H4 (cell line): Measurements from ENCODE around the gene ADIPOR1. TPM values are rescaled to one million over a fixed set of nuclear protein-coding genes. Genes with fewer than 3 reads are reported as not detected.
"Not testable (repeated sequence)": the region's sequence is repeated elsewhere in the genome, so short reads cannot be mapped to it uniquely, and the experiment has no call there.

Experiments used
- DNase-seq: peaks from one replicate; pipeline ENCODE4 v3.0.0-alpha.2; 2015; ENCODE audit warnings: low spot score
- total RNA-seq: library from RNA; depleted of rRNA; stranded (reverse); fragments of >200 nt; shearing (Covaris generic); gene quantifications from 2 replicates; pipeline ENCODE4 v1.2.3, GENCODE V29; 2014; rRNA removed

ADIPOR1 gene, protein sequence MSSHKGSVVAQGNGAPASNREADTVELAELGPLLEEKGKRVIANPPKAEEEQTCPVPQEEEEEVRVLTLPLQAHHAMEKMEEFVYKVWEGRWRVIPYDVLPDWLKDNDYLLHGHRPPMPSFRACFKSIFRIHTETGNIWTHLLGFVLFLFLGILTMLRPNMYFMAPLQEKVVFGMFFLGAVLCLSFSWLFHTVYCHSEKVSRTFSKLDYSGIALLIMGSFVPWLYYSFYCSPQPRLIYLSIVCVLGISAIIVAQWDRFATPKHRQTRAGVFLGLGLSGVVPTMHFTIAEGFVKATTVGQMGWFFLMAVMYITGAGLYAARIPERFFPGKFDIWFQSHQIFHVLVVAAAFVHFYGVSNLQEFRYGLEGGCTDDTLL
- total RNA-seq, result 115 and 122 TPM in 2 replicates

DNA sequence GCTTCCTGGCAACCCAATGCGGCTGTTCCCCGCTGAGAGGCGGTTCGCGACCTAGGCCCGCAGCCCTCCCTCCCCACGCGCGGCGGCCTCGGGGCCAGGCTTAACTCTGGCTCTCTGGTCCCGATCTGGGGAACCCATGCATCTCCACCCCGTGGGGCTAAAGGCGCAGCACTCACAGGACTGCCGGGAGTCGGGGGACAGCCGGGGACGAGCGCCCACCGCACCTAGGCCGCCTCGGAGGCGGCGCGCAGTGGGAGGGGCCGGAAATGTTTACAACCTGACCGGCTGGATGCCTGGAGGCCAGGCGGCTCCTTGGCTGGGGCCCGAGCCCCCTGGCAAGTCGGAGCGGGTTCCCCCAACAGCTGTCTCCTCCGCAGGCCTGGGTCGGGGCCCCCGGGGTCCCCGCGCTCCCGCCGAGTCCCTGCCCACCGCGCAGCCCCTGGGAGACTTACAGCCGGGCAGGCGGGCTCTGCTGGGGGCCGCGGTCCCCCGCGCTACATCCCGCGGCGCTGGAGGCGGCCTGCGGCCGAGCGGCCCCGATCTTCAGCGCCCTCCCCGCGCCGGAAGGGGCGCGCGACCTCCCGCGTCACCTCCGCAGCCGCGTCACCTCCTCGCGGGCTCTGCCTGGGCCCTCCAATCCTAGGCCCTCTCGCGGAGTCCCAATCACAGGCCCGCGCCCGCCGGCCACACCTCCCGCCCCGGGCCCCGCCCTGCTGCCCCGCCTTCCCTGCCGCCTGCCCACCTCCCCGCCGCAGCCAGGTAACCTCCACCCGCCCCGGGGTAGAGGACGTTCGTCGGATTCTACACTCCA, at the start of gene ADIPOR1:
ADIPOR1 (minus strand) TSS at position 580 of the 811 bp plus-strand sequence. CDS start 7,242 bp downstream, outside the sequence.
- peak; percentile 78 for DNase-seq

- DNase-seq, result peak; percentile 97
Observed at GRCh38 chr1:203006948-203007871, 49.1 kb upstream of the ADIPOR1 start, which contains the start of gene TMEM183A. TSS of gene TMEM183A (plus strand) at chr1:203007374. CDS start at chr1:203007466, 92 bp downstream.

DNA sequence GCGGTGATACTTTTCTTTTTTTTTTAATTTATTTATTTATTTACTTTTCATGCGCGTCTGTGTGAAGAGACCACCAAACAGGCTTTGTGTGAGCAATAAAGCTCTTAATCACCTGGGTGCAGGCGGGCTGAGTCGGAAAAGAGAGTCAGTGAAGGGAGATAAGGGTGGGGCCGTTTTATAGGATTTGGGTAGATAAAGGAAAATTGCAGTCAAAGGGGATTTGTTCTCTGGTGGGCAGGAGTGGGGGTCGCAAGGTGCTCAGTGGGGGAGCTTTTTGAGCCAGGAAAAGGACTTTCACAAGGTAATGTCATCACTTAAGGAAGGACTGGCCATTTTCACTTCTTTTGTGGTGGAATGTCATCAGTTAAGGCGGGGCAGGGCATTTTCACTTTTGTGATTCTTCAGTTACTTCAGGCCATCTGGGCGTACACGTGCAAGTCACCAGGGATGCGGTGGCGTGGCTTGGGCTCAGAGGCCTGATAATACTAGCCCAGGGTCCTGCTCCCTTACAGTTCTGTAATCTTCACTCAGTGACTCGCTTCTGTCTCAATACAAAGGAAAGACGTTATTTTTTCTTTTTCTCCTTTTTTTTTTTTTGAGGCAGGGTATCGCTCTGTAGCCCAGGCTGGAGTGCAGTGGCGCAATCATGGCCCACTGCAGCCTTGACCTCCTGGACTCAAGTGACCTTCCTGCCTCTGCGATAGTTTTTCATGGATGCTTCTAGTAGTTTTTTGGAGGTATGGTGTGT, 47.5 kb upstream of the ADIPOR1 start:
- DNase-seq, result not testable (repeated sequence)

DNA sequence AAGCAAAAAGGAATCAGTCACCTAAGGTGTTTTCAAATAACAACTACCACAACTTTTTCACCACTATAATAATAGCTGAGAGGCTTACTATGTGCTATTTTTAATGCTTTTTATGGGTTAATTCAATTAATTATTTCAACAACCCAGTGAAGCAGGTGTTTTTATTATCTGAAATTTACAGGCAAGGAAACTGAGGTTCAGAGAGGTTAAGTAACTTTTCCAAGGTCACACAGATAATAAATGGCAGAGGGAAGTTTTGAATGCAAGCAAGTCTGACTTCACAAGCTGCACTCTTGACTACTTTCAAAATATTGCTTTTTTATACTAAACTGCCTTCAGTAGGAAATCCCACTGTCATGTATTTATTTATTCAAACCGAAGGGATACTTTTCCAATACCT, 44.8 kb upstream of the ADIPOR1 start:
- no peak for DNase-seq

- DNase-seq, result no peak
Observed at GRCh38 chr1:203001986-203002385, 43.9 kb upstream of the ADIPOR1 start.

DNA sequence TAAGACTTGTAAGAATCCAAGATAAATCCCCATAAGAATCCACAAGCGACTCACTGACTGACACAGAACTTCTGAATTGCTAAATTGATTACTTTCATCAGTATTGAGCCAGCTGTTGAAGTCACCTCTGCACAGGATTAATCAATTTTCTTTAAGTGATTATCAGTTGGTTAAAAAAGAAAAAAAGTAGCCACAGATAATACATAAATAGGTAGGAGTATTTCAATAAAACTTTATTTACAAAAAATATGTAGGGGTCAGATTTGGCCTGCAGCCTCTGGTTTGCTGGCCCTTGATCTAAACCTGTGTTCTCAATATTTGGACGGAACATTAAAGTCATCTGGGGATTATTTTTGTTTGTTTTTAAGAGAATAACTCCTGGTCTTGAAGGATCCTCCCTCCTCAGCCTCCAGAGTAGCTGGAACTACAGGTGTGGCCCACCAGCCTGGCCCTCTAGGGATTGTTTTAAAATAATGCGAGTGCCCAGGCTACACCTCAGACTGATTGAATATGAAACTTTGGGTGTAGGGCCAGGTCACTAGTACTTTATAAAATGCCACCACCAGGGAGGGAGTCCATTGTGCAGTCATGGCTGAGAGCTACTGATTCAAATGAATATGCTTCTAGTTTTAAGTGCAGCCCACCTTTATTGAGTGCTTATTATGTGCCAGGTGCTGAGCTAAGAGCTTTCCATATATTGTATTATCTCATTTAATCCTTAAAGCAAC, 42.3 kb upstream of the ADIPOR1 start:
- DNase-seq, result no peak

GRCh38 chr1:202998836-202999750, 41.0 kb upstream of the ADIPOR1 start:
- peak; percentile 21 for DNase-seq

- no peak for DNase-seq
Observed at GRCh38 chr1:202994756-202995155, 36.6 kb upstream of the ADIPOR1 start.

DNA sequence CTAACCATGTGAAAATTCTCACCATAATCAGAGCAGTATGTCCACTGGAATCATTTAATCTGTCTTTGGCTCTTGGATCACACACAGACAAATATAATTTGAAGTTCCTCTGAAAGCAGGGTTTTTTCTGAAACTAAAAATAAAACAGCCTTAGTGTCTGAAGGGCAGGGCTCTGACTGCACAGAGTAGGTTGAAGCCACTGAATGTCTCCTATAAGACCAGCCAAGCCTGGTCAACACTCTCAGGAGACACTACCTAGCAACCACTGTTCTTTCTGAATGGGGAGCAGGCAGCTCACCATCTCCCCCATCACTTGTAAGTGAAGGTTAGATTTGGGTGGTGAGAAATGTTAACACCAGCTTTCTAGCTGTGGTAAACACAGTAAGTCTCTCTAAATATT, 33.0 kb upstream of the ADIPOR1 start:
- DNase-seq, result no peak

DNA sequence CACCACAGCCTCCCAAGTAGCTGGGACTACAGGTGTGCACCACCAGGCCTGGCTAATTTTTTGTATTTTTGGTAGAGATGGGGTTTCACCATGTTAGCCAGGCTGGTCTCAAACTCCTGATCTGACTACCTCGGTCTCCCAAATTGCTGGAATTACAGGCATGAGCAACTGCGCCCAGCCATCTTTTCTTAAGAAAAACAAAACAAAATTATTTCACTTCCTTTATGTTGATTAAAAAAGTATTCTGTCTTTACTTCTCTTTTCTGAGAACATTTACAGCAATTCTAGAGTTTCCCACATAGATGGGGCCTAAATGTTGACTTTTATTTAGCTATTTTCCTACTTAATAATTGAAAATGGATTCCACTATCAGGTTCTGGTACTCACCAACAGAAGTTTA, 31.8 kb upstream of the ADIPOR1 start:
- no peak for DNase-seq

- no peak for DNase-seq
Observed at GRCh38 chr1:202987922-202988583, 29.9 kb upstream of the ADIPOR1 start.

DNA sequence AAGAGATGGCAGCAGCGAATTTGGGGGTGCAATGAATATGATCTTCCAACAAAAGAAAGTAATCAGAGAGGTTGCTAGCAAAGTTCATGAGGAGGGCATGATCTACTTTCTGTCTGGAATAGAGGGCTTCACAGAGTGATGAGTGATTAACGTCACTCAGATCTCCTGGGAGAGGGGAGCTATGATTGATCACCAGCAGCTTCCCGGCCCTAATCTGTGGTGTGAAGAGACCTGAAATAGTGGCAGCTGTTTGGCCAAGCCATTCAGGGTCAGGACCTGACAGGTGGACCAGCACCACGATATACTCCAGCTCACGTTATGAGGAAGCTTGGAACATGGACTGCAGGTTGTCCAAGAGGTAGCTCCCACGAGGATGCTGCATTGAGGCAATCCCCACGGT, 29.1 kb upstream of the ADIPOR1 start:
- no peak for DNase-seq

DNA sequence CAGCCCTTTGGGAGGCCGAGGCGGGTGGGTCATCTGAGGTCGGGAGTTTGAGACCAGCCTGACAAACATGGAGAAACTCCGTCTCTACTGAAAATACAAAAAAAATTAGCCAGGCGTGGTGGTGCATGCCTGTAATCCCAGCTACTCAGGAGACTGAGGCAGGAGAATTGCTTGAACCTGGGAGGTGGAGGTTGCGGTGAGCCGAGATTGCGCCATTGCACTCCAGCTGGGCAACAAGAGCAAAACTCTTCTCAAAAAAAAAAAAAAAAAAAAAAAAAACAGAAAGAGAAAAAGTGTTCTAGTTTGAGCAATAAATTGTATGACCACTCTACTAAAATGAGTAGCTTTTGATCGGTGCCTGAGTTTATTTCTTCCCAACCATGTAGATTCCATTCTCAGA, 28.0 kb upstream of the ADIPOR1 start:
- DNase-seq, result not testable (repeated sequence)

- DNase-seq, result no peak
Observed at GRCh38 chr1:202982715-202983430, 24.8 kb upstream of the ADIPOR1 start.

DNA sequence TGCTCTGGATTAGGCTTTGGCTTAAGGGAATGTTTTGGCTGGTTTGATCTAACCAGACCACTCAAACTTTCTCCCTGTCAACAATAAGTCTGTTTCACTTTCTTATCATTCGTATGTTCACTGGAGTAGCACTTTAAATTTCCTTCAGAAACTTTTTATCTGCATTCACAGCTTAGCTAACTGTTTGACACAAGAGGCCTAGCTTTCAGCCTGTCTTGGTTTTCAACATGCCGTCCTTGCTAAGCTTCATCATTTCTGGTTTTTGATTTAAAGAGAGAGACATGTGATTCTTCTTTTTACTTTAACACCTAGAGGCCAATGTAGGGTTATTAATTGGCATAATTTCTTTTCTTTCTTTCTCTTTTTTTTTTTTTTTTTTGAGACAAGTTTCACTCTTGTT, 23.8 kb upstream of the ADIPOR1 start:
- no peak for DNase-seq

- no peak for DNase-seq
Observed at GRCh38 chr1:202979459-202979858, 21.3 kb upstream of the ADIPOR1 start.

DNA sequence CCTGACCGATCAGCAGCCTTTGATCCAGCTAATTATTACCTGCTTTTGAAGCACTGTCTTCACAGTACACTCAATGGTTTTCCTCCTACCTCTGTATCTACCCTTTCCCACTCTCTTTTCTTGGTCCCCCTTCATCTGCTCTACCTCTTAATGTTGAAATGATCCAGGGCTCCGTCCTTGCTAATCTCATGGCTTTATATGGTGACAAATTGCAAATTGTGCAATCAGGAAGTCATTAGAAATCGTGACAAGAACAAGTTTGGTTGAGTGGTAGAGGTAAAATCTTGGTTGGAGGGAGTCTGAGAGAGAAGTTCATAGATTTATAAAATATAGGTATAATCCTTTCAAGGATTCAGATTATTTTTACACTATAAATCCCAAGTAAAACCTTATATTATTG, 18.5 kb upstream of the ADIPOR1 start:
- DNase-seq, result no peak

GRCh38 chr1:202974856-202975255, 16.7 kb upstream of the ADIPOR1 start:
- no peak for DNase-seq
